Inflammatory macrophage (primary cell): Measurements from ENCODE around the gene LRRK2.
"Not testable (repeated sequence)": the region's sequence is repeated elsewhere in the genome, so short reads cannot be mapped to it uniquely, and the experiment has no call there.

ENCODE experiments used
- DNase-seq, 2 donors: peaks; one replicate each; pipeline ENCODE4 v3.0.0-alpha.2; 2020 to 2022

Gene LRRK2

DNA sequence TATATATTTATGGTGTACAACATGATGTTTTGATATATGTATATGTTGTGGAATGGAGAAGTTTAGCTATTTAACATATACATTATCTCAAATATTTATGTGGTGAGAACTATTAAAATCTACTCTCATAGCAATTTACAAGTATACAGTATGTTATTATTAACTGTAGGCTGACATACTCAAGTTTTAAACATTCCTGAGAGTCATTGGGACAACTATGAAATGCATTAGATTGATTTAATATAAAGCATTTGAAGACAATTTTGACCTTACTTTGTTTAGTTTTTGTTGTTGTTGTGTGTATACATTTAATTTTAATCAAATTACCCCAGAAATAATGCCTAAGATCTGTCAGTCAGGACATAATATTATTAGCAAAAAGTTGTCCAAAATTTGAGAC lies 99.5 kb downstream of the LRRK2 start:
- no peak for DNase-seq

DNA sequence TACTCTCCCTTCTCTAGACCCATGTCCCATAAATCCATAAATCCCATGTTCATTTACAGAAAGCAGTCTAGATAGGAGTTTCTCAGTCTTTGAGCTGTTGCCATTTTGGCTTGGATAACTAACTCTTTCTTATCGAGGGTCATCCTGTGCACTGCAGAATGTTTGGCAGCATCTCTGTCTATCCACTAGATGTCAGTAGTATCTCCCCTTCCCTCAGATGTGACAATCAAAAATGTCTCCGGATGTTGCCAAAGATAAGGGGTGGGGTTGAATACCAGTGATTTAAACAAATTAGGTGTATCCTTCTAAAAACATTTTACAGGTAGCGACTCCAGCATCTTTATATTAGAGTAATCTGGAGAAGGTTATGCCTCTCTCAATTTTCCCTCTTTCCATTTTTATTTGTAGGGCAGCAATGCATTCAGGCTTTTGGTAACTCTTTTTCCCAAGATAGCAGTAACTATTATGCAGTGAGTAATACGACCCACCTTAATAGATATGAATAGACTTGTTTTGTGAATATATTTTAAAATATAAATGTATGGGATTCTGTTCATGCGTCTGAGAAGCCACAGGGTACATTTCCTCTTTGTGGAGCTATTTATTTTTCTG lies 100.7 kb downstream of the LRRK2 start:
- DNase-seq, result peak; percentile 4 to 33

DNA sequence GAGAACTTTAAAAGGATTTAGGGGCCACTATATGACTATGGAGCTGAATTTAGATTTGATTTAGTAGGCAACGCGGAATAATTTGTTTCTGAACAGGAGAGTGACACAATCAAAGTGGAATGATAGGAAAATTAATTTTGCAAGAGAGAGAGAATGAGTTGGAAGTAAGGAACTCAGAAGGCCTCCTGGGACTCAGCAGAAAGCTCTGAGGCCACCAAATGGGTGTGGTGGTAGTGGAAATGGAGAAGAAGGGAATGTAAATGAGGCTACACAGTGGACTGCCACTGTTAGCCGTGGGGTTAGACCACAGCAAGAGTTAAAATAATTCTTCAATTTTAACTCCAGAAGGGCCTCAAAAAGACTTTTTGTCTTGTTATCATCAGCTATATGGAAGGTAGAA lies 102.7 kb downstream of the LRRK2 start:
- DNase-seq, result no peak

DNA sequence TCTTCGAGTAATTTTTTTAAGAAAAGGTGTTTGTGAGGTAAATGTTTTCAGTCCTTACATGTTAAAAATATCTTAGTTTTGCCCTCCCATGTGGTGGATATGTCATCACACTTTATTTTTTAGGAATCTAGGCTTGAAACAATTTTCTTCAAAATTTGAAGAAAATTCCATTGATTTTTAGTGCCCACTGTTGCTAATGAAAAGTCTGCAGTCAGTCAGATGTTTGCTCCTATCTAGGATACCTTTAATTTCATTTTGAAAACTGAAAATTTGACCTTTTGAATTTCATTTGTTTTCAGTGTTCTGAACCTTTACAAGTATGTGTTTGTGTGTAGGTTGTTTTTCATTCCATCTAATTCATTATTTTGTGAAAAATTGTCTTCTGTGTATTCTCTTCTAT lies 105.4 kb downstream of the LRRK2 start:
- no peak for DNase-seq

- DNase-seq, result no peak
Observed at GRCh38 chr12:40331886-40332285, 107.1 kb downstream of the LRRK2 start.

GRCh38 chr12:40335991-40336390 lies 111.2 kb downstream of the LRRK2 start:
- DNase-seq, result no peak

GRCh38 chr12:40336573-40337199 lies 111.9 kb downstream of the LRRK2 start:
- DNase-seq, result no peak

- no peak for DNase-seq
Observed at GRCh38 chr12:40338071-40338470, 113.3 kb downstream of the LRRK2 start.

DNA sequence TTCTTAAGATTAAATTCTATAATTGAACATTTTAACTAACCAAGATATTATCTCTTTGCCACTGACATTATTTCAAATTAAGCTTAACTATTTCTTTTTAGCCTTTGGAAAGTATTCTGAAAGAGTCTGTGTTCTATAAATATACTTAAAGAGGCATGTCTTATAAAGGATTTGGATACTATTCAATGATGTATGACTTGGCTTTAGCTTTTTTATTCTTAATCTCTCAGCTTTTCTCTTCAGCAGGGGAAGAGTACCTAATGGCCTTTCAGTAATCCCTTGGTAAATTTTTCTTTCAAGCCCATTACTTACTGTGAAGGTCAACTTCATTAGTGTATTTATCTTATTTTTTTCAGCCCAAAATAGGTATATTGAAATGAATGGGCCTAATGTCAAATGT lies 113.8 kb downstream of the LRRK2 start:
- no peak for DNase-seq

DNA sequence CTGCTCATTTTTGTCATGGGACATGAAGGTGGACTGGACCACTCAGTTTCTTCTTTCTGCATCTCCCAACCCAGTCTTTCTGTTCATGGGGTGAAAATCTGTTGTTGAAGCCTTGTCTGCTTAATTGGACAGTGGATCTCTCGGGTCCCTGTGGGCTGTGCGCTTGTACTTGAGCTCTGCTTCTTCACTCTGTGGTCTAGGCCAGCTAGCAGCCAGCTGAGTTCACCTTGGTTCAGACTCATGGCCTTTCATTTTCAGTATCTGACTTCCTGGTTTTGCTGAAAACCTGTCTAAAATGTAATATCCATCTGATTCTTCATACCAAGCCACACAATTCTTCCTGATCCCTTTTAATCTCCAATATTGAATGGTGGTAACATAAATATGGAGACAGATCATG lies 117.2 kb downstream of the LRRK2 start:
- DNase-seq, result no peak

- DNase-seq, result no peak
Observed at GRCh38 chr12:40343124-40343523, 118.3 kb downstream of the LRRK2 start.

GRCh38 chr12:40344312-40344711 lies 119.5 kb downstream of the LRRK2 start:
- DNase-seq, result no peak

GRCh38 chr12:40351976-40352375 lies 127.2 kb downstream of the LRRK2 start:
- no peak for DNase-seq

GRCh38 chr12:40375076-40375475 lies 150.3 kb downstream of the LRRK2 start:
- DNase-seq, result no peak

DNA sequence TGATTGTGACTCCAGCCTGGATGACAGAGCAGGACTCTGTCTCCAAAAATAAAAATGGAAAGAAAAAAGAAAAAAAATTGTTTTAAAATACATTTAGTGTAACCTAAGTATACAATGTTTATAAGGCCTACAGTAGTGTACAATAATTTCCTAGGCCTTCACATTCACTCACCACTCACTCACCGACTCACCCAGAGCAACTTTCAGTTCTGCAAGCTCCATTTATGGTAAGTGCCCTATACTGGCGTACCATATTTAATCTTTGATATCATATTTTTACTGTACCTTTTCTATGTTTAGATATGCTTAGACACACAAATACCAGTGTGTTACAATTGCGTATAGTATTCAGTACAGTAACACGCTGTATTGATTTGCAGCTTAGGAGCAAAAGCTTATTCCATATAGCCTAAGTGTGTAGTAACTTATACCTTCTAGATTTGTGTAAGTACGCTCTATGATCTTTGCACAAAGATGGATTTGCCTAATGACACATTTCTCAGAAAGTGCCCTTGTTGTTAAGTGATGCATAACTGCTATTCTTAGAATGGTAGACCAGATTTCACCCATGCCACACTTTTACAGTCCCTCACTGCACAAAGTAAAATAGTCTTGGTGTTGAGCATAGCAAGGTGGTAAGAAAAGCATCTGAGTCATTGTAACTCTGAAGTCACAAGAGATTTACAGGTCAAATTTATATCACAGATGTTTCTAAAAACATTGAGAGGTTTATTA lies 151.9 kb downstream of the LRRK2 start:
- no peak for DNase-seq

- DNase-seq, result no peak
Observed at GRCh38 chr12:40378691-40379090, 153.9 kb downstream of the LRRK2 start.

DNA sequence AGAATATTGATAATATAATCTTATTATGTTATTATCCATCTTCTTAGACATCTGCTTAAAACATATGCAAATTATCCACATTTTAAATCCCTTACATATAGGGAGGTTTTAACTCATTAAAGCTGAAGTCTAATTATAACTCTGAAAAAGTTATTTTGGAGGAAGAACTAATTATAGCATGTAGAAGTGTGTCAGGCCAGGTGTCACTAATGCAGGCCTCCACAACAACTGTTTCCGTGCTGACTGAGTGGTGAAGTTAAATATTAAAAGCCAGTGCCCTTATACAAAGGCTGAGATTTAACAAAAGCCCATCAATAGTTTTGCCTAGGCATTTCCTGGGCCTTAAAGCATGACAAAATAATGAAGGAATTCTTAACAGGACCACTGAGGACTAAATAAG lies 157.4 kb downstream of the LRRK2 start:
- DNase-seq, result no peak

- not testable (repeated sequence) for DNase-seq
Observed at GRCh38 chr12:40387279-40387678, 162.5 kb downstream of the LRRK2 start.

DNA sequence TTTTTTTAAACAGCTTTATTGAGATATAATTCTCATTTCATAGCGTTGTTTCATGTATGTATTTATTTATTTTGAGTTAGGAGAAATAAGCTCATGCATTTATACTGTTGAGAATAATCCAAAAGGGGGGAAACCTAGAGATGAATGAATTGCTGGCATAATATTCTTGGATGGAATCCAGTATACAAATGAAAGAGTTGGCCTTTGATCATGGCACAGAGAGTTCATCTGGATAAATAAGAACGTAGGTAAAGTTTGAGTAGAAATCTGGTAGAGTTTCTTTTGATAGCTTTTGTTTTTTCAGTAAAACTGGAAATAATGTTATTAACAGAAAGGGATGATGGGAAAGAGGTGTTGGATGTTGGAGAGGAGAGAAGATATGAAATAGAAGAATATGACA lies 166.2 kb downstream of the LRRK2 start:
- no peak for DNase-seq

DNA sequence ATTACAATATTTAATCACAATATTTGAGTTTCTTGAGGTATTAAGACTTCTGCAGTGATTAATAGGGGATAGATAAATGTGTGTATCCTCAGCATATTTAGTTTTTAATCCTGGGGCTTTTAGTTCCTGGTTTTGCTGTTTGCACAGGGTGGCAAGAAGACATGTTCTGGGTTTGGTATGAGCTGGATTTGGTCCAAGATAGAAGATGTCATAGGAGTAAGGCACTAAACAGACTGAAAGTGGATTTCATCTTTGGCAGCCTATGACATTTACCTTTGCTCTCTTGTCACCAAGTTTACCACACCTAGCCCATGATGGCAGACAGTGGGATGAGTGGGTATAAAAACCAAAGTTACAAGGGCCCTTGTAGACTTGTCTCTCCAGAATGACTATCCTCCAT lies 168.2 kb downstream of the LRRK2 start:
- no peak for DNase-seq

GRCh38 chr12:40399656-40400055 lies 174.9 kb downstream of the LRRK2 start:
- no peak for DNase-seq

GRCh38 chr12:40405419-40405818 lies 180.6 kb downstream of the LRRK2 start:
- no peak for DNase-seq
